B cell (primary cell): ENCODE results near the gene GGT7. TPM values are rescaled to one million over a fixed set of nuclear protein-coding genes. Genes with fewer than 3 reads are reported as not detected.

Experiments
- ATAC-seq: fragments of 200-7000 bp; cut with Tn5 transposase; one replicate; pipeline ENCODE4 v1.10.0; 2021; ENCODE audit warnings: low read depth, mild to moderate bottlenecking, moderate number of reproducible peaks, moderate library complexity
- CTCF ChIA-PET: fragments of 350-600 bp; sonication (Branson Sonifier 250); formaldehyde crosslinking; loops from one replicate; lab custom pipeline; 2021; ENCODE audit warnings: antibody characterized with exemption, inconsistent platforms; lab: Charles Lee
- POLR2A ChIA-PET: fragments of 350-600 bp; sonication (Branson Sonifier 250); formaldehyde crosslinking; loops from one replicate; lab custom pipeline; 2021; ENCODE audit warnings: antibody characterized with exemption; lab: Charles Lee
- DNase-seq: peaks from one replicate; pipeline ENCODE4 v3.0.0; 2013
- H2AFZ ChIP-seq: 2 replicates; pipeline ENCODE4 v1.6.1; 2012; ENCODE audit warnings: mild to moderate bottlenecking, low read depth, low read length; ENCODE audit not compliant: insufficient read depth, poor library complexity, severe bottlenecking
- H3K27ac ChIP-seq, 2 donors: 1 replicate in 1 of 2; 2 replicates in 1 of 2; pipeline ENCODE4 v1.5.1; 2012 to 2013; ENCODE audit warnings: low read length in 2 of 2, mild to moderate bottlenecking in 2 of 2, moderate library complexity in 1 of 2
- H3K27me3 ChIP-seq, 4 experiments: fragments of 200-600 bp in 1 of 4; sonication (generic) in 1 of 4; replicated peaks in 1 of 4; 1 replicate in 2 of 4; 2 replicates in 2 of 4; pipeline versions ENCODE4 v1.6.1 to v1.7.0; 2013 to 2016; ENCODE audit warnings: low read length in 3 of 4, mild to moderate bottlenecking in 2 of 4, mixed read lengths in 1 of 4, moderate library complexity in 1 of 4; ENCODE audit not compliant: insufficient read depth in 4 of 4, control insufficient read depth in 3 of 4; ENCODE audit errors: control extremely low read depth in 1 of 4
- H3K36me3 ChIP-seq, 2 experiments: replicated peaks in 1 of 2; 1 replicate in 1 of 2; 2 replicates in 1 of 2; pipeline versions ENCODE4 v1.6.1 to v1.7.1; 2013; ENCODE audit warnings: low read length in 1 of 2; ENCODE audit not compliant: insufficient read depth in 2 of 2, control insufficient read depth in 1 of 2; ENCODE audit errors: control extremely low read depth in 1 of 2, extremely low read depth in 1 of 2
- H3K4me1 ChIP-seq, 2 donors: fragments of 200-600 bp in 1 of 2; sonication (generic) in 1 of 2; 1 replicate in 1 of 2; 2 replicates in 1 of 2; pipeline versions ENCODE4 v1.5.1 to v1.6.1; 2013 to 2017; ENCODE audit warnings: low read length in 2 of 2; ENCODE audit not compliant: control insufficient read depth in 2 of 2, insufficient read depth in 2 of 2
- H3K4me2 ChIP-seq: replicated peaks from 2 replicates; pipeline ENCODE3; 2012; ENCODE audit warnings: mild to moderate bottlenecking, low read depth, low read length; ENCODE audit not compliant: poor library complexity, severe bottlenecking
- H3K4me3 ChIP-seq, 5 experiments: fragments of 200-600 bp in 1 of 5; sonication (generic) in 1 of 5; 1 replicate in 3 of 5; 2 replicates in 2 of 5; pipeline versions ENCODE4 v1.5.1 to v1.7.0; 2011 to 2016; ENCODE audit warnings: low read length in 4 of 5, mild to moderate bottlenecking in 4 of 5, low read depth in 2 of 5, control low read depth in 1 of 5, moderate library complexity in 1 of 5; ENCODE audit not compliant: insufficient read depth in 1 of 5; ENCODE audit errors: control extremely low read depth in 1 of 5, extremely low read depth in 1 of 5
- H3K79me2 ChIP-seq: fragments of 200-600 bp; sonication (generic); one replicate; pipeline ENCODE4 v1.6.0; 2016; ENCODE audit warnings: low read length; ENCODE audit not compliant: control insufficient read depth, insufficient read depth
- H3K9ac ChIP-seq: fragments of 200-600 bp; sonication (generic); 2 replicates; pipeline ENCODE4 v1.6.1; 2017; ENCODE audit warnings: mild to moderate bottlenecking, low read length, moderate library complexity
- H3K9me3 ChIP-seq, 3 donors: one replicate each; pipeline versions ENCODE4 v1.6.1 to v1.7.1; 2013; ENCODE audit warnings: low read length in 2 of 3; ENCODE audit not compliant: control insufficient read depth in 2 of 3, insufficient read depth in 1 of 3; ENCODE audit errors: control extremely low read depth in 1 of 3
- H4K20me1 ChIP-seq: 2 replicates; pipeline ENCODE4 v1.6.0; 2012; ENCODE audit warnings: mild to moderate bottlenecking, low read length; ENCODE audit not compliant: insufficient read depth, control insufficient read depth, poor library complexity, severe bottlenecking
- H3K27ac Mint-ChIP-seq: one replicate; pipeline ENCODE4 v1.8.0; 2021; ENCODE audit warnings: mixed read lengths
- H3K27me3 Mint-ChIP-seq: one replicate; pipeline ENCODE4 v1.8.0; 2021; ENCODE audit warnings: mixed read lengths
- H3K4me1 Mint-ChIP-seq: one replicate; pipeline ENCODE4 v1.8.0; 2021; ENCODE audit warnings: mixed read lengths
- H3K4me3 Mint-ChIP-seq: one replicate; pipeline ENCODE4 v1.8.0; 2021; ENCODE audit warnings: mixed read lengths
- H3K9me3 Mint-ChIP-seq: one replicate; pipeline ENCODE4 v1.8.0; 2022; ENCODE audit warnings: mixed read lengths; ENCODE audit not compliant: insufficient read depth
- CTCF ChIP-seq: fragments of 200-600 bp; IDR thresholded peaks from one replicate; pipeline ENCODE4 v1.8.0; 2022; ENCODE audit warnings: antibody characterized with exemption, mild to moderate bottlenecking
- EZH2 ChIP-seq: IDR thresholded peaks from 2 replicates; pipeline ENCODE4 v1.6.1; 2012; ENCODE audit warnings: borderline replicate concordance, low read depth, mild to moderate bottlenecking, moderate library complexity, low read length; ENCODE audit not compliant: insufficient read depth, poor library complexity, severe bottlenecking
- WGBS: methylation state at CpG from one replicate; pipeline ENCODE4 v1.1.5; 2013; ENCODE audit warnings: missing lambda C conversion rate; ENCODE audit not compliant: insufficient coverage; 5-methylcytosine and 5-hydroxymethylcytosine counted together
- intact Hi-C: fragments of 100-400 bp; cut with micrococcal nuclease; formaldehyde crosslinking; loops from one replicate; pipeline ENCODE4 v1.10.0; 2022
- polyA plus RNA-seq: library from polyadenylated mRNA; depleted of rRNA; stranded (reverse); fragments of >200 nt; gene quantifications from 2 replicates; pipeline ENCODE4 v1.2.3, GENCODE V29; 2012
- total RNA-seq, 2 donors: library from RNA; stranded (reverse); fragments of 120-200 nt in 1 of 2; gene quantifications; 1 replicate in 1 of 2; 2 replicates in 1 of 2; pipeline versions ENCODE4 v1.2.3 to v1.2.4, GENCODE V29; 2013 to 2022

Gene GGT7
- total and polyA plus RNA-seq, 2 donors (not counting 1 experiment from before 2014, with no cell fraction given), result 28.6 to 31.9 TPM

GRCh38 chr20:34824026-34824425 lies 48.6 kb downstream of the GGT7 start:
- no peak for TF ChIP-seq EZH2
- TF ChIP-seq CTCF, result no peak
- peak overlapping the region; percentile 81 for H2AFZ ChIP-seq
- no peaks in the 10 kb centered on the region for H3K27me3 ChIP-seq
- DNase-seq (no peak), ATAC-seq (no peak)
- intact Hi-C loops, result loop anchor here (2.0 to 10.0 kb wide), 3 partner anchors 119 to 521 kb away; partner anchors contain the start of genes AHCY, GSS, MYH7B and TP53INP2
- ChIA-PET CTCF (no interaction called here), POLR2A (interaction anchor here (1.0 kb wide), 1 partner anchor 147 kb away, joined by 3 read pairs; the partner anchor contains the start of gene PIGU)
- Mint-ChIP-seq H3K4me1 (peaks cover 35% of the 10 kb centered on the region), H3K27me3 (no peaks in the 10 kb centered on the region), H3K27ac (peak overlapping the region; percentile 92), H3K9me3 (no peaks in the 10 kb centered on the region), H3K4me3 (peak overlapping the region; percentile 94)
- H3K4me1 ChIP-seq, result peaks cover 19 to 21% of the 10 kb centered on the region in 2 donors
- H3K27ac ChIP-seq, result peak overlapping the region in 1 of 2 donors; percentile 67
- H3K79me2 ChIP-seq, result peaks cover 61% of the 10 kb centered on the region
- no peaks in the 10 kb centered on the region for H3K9me3 ChIP-seq
- H3K9ac ChIP-seq, result peak overlapping the region; percentile 68
- H3K4me2 ChIP-seq, result peak overlapping the region; percentile 87
- H3K4me3 ChIP-seq, result peak overlapping the region in 4 of 5 experiments; percentile 75 to 94 (median 83)
- no peaks in the 10 kb centered on the region for H3K36me3 ChIP-seq
- peaks cover 41% of the 10 kb centered on the region for H4K20me1 ChIP-seq
- WGBS, result no CpG with 5 or more reads among the region's 1 CpG

GRCh38 chr20:34820805-34821578 lies 51.7 kb downstream of the GGT7 start:
- CTCF ChIA-PET, result interaction anchor here (0.7 to 1.1 kb wide), 2 partner anchors 9 to 14 kb away, joined by 3 to 7 read pairs; no protein-coding TSS in a partner anchor
- H3K4me1 Mint-ChIP-seq, result peaks cover 47% of the 10 kb centered on the region
- POLR2A ChIA-PET, result no interaction called here

More at GRCh38 chr20:34820805-34821578, 51.7 kb downstream of the GGT7 start:
- H3K4me3 Mint-ChIP-seq, result no peak overlapping the region
- no peaks in the 10 kb centered on the region for H3K27me3 ChIP-seq
- no peaks in the 10 kb centered on the region for H3K36me3 ChIP-seq
- intact Hi-C loops, result loop anchor here (10.0 kb wide), 1 partner anchor 116 kb away; the partner anchor contains the start of gene TP53INP2
- H3K4me1 ChIP-seq, result peaks cover 19 to 20% of the 10 kb centered on the region in 2 donors
- ATAC-seq, result no peak
- H3K9me3 Mint-ChIP-seq, result no peaks in the 10 kb centered on the region
- no peak overlapping the region for H2AFZ ChIP-seq
- WGBS, result 94% methylated on average over 2 of the region's 8 CpGs
- H3K27me3 Mint-ChIP-seq, result no peaks in the 10 kb centered on the region
- no peak overlapping the region for H3K27ac ChIP-seq
- H3K79me2 ChIP-seq, result peaks cover 90% of the 10 kb centered on the region
- no peaks in the 10 kb centered on the region for H3K9me3 ChIP-seq
- no peak overlapping the region for H3K4me3 ChIP-seq
- TF ChIP-seq CTCF (no peak), EZH2 (no peak)
- no peak overlapping the region for H3K9ac ChIP-seq
- DNase-seq, result no peak
- H3K4me2 ChIP-seq, result no peak overlapping the region
- H4K20me1 ChIP-seq, result peaks cover 68% of the 10 kb centered on the region
- no peak overlapping the region for H3K27ac Mint-ChIP-seq
